ENCODE data around the gene PUSL1. TPM values are rescaled to one million over a fixed set of nuclear protein-coding genes. Genes with fewer than 3 reads are reported as not detected.

Gene PUSL1
- total RNA-seq, 1 experiment from 2014 or later: 40.3 TPM

- DNase-seq (ENCODE audit: low read depth): no peak
These were observed 13.1 kb upstream of the PUSL1 start for GRCh38 chr1:1295154-1295923.

- DNase-seq (ENCODE audit: low read depth): no peak
These were observed 12.0 kb upstream of the PUSL1 start for GRCh38 chr1:1296070-1297061.

- no peak for DNase-seq (ENCODE audit: low read depth)
These were observed 10.5 kb upstream of the PUSL1 start for GRCh38 chr1:1297802-1298424.

GRCh38 chr1:1298861-1299685 lies 9.3 kb upstream of the PUSL1 start:
- DNase-seq (ENCODE audit: low read depth): no peak

GRCh38 chr1:1299686-1300351 lies 8.6 kb upstream of the PUSL1 start:
- DNase-seq (ENCODE audit: low read depth): no peak

GRCh38 chr1:1300352-1300739 lies 8.1 kb upstream of the PUSL1 start:
- no peak for DNase-seq (ENCODE audit: low read depth)

GRCh38 chr1:1302006-1302430 lies 6.4 kb upstream of the PUSL1 start:
- no peak for DNase-seq (ENCODE audit: low read depth)

GRCh38 chr1:1302951-1303509 lies 5.4 kb upstream of the PUSL1 start:
- DNase-seq (ENCODE audit: low read depth): peak; percentile 18

- DNase-seq (ENCODE audit: low read depth): no peak
These were observed 4.7 kb upstream of the PUSL1 start for GRCh38 chr1:1303736-1304135.

GRCh38 chr1:1304331-1305299 lies 3.8 kb upstream of the PUSL1 start:
- peak; percentile 58 for DNase-seq (ENCODE audit: low read depth)

- peak; percentile 70 for DNase-seq (ENCODE audit: low read depth)
These were observed 2.9 kb upstream of the PUSL1 start for GRCh38 chr1:1305300-1306069.

GRCh38 chr1:1306070-1306660 lies 2.2 kb upstream of the PUSL1 start:
- no peak for DNase-seq (ENCODE audit: low read depth)

GRCh38 chr1:1306661-1307260 lies 1.6 kb upstream of the PUSL1 start:
- no peak for DNase-seq (ENCODE audit: low read depth)

- DNase-seq (ENCODE audit: low read depth): peak; percentile 47
These were observed 1.0 kb upstream of the PUSL1 start for GRCh38 chr1:1307261-1307922.

GRCh38 chr1:1308756-1309250 lies 406 bp downstream of the PUSL1 start:
- DNase-seq (ENCODE audit: low read depth): no peak

GRCh38 chr1:1309251-1310108 lies 1.1 kb downstream of the PUSL1 start:
- no peak for DNase-seq (ENCODE audit: low read depth)

Measured in M059J (cell line).